ENCODE measurements around the gene LIPM. TPM values are rescaled to one million over a fixed set of nuclear protein-coding genes. Genes with fewer than 3 reads are reported as not detected.

LIPM gene
- total and polyA plus RNA-seq, 4 donors = not detected

GRCh38 chr10:88792661-88793060, 9.9 kb upstream of the LIPM start:
- intact Hi-C loops (cut with DNase I) = no loop called here
- H3K27ac ChIP-seq (ENCODE audit: low read depth in 1 of 2, low read length in 2 of 2) = no peak overlapping the region
- H3K9me3 ChIP-seq (ENCODE audit: control insufficient read depth, low read length) = no peaks in the 10 kb centered on the region
- no peaks in the 10 kb centered on the region for H3K27me3 ChIP-seq (ENCODE audit: control insufficient read depth in 1 of 2, insufficient read depth in 2 of 2, low read length in 1 of 2)
- peak in 1 of 2 donors; percentile 73 for DNase-seq
- 87% methylated on average over 4 of the region's 4 CpGs for WGBS, 2 donors
- no peak overlapping the region for H3K4me3 ChIP-seq (ENCODE audit: low read length in 2 of 2)
- H3K4me1 ChIP-seq (ENCODE audit: control insufficient read depth in 1 of 2, insufficient read depth in 2 of 2, low read length in 2 of 2) = no peaks in the 10 kb centered on the region
- no peaks in the 10 kb centered on the region for H3K36me3 ChIP-seq (ENCODE audit: control insufficient read depth in 1 of 2, insufficient read depth in 2 of 2, low read length in 1 of 2)
- ATAC-seq (ENCODE audit: low FRiP score) = no peak

GRCh38 chr10:88793712-88794299, 8.7 kb upstream of the LIPM start:
- no peaks in the 10 kb centered on the region for H3K9me3 ChIP-seq (ENCODE audit: control insufficient read depth, low read length)
- intact Hi-C loops (cut with DNase I) = no loop called here

GRCh38 chr10:88794731-88795130, 7.8 kb upstream of the LIPM start:
- no peaks in the 10 kb centered on the region for H3K9me3 ChIP-seq (ENCODE audit: control insufficient read depth, low read length)
- WGBS, 2 donors = 66 to 67% methylated on average over 1 of the region's 1 CpG
- H3K4me1 ChIP-seq (ENCODE audit: control insufficient read depth in 1 of 2, insufficient read depth in 2 of 2, low read length in 2 of 2) = no peaks in the 10 kb centered on the region
- H3K36me3 ChIP-seq (ENCODE audit: control insufficient read depth in 1 of 2, insufficient read depth in 2 of 2, low read length in 1 of 2) = no peaks in the 10 kb centered on the region
- no peak for ATAC-seq (ENCODE audit: low FRiP score)
- intact Hi-C loops (cut with DNase I) = no loop called here
- H3K4me3 ChIP-seq (ENCODE audit: low read length in 2 of 2) = no peak overlapping the region
- no peak overlapping the region for H3K27ac ChIP-seq (ENCODE audit: low read depth in 1 of 2, low read length in 2 of 2)
- no peak for DNase-seq
- no peaks in the 10 kb centered on the region for H3K27me3 ChIP-seq (ENCODE audit: control insufficient read depth in 1 of 2, insufficient read depth in 2 of 2, low read length in 1 of 2)

More at GRCh38 chr10:88793712-88794299, 8.7 kb upstream of the LIPM start:
- Histone ChIP-seq H3K4me1 (ENCODE audit: control insufficient read depth in 1 of 2, insufficient read depth in 2 of 2, low read length in 2 of 2) (no peaks in the 10 kb centered on the region), H3K27ac (ENCODE audit: low read depth in 1 of 2, low read length in 2 of 2) (no peak overlapping the region), H3K36me3 (ENCODE audit: control insufficient read depth in 1 of 2, insufficient read depth in 2 of 2, low read length in 1 of 2) (no peaks in the 10 kb centered on the region), H3K27me3 (ENCODE audit: control insufficient read depth in 1 of 2, insufficient read depth in 2 of 2, low read length in 1 of 2) (no peaks in the 10 kb centered on the region), H3K4me3 (ENCODE audit: low read length in 2 of 2) (no peak overlapping the region)
- ATAC-seq (ENCODE audit: low FRiP score) = no peak
- 52 to 63% methylated on average over 2 of the region's 2 CpGs for WGBS, 2 donors
- no peak for DNase-seq

- WGBS, 2 donors = 86 to 87% methylated on average over 2 of the region's 2 CpGs
- Histone ChIP-seq H3K4me3 (ENCODE audit: low read length in 2 of 2) (no peak overlapping the region), H3K9me3 (ENCODE audit: control insufficient read depth, low read length) (no peaks in the 10 kb centered on the region), H3K36me3 (ENCODE audit: control insufficient read depth in 1 of 2, insufficient read depth in 2 of 2, low read length in 1 of 2) (no peaks in the 10 kb centered on the region), H3K27ac (ENCODE audit: low read depth in 1 of 2, low read length in 2 of 2) (no peak overlapping the region), H3K27me3 (ENCODE audit: control insufficient read depth in 1 of 2, insufficient read depth in 2 of 2, low read length in 1 of 2) (no peaks in the 10 kb centered on the region), H3K4me1 (ENCODE audit: control insufficient read depth in 1 of 2, insufficient read depth in 2 of 2, low read length in 2 of 2) (peaks cover 0 to 3% of the 10 kb centered on the region in 2 donors)
- DNase-seq = no peak
- ATAC-seq (ENCODE audit: low FRiP score) = no peak
- intact Hi-C loops (cut with DNase I) = no loop called here
Observed at GRCh38 chr10:88800152-88801125, 2.1 kb upstream of the LIPM start.

- Histone ChIP-seq H3K27ac (ENCODE audit: low read depth in 1 of 2, low read length in 2 of 2) (no peak overlapping the region), H3K4me1 (ENCODE audit: control insufficient read depth in 1 of 2, insufficient read depth in 2 of 2, low read length in 2 of 2) (peaks cover 0 to 3% of the 10 kb centered on the region in 2 donors), H3K9me3 (ENCODE audit: control insufficient read depth, low read length) (no peaks in the 10 kb centered on the region), H3K4me3 (ENCODE audit: low read length in 2 of 2) (no peak overlapping the region), H3K36me3 (ENCODE audit: control insufficient read depth in 1 of 2, insufficient read depth in 2 of 2, low read length in 1 of 2) (no peaks in the 10 kb centered on the region), H3K27me3 (ENCODE audit: control insufficient read depth in 1 of 2, insufficient read depth in 2 of 2, low read length in 1 of 2) (no peaks in the 10 kb centered on the region)
- WGBS, 2 donors = 88 to 90% methylated on average over 2 of the region's 2 CpGs
- ATAC-seq (ENCODE audit: low FRiP score) (no peak), DNase-seq (no peak)
- intact Hi-C loops (cut with DNase I) = no loop called here
Observed at GRCh38 chr10:88803641-88804040, 1.1 kb downstream of the LIPM start.

- Histone ChIP-seq H3K36me3 (ENCODE audit: control insufficient read depth in 1 of 2, insufficient read depth in 2 of 2, low read length in 1 of 2) (no peaks in the 10 kb centered on the region), H3K4me3 (ENCODE audit: low read length in 2 of 2) (no peak overlapping the region), H3K4me1 (ENCODE audit: control insufficient read depth in 1 of 2, insufficient read depth in 2 of 2, low read length in 2 of 2) (peaks cover 0 to 3% of the 10 kb centered on the region in 2 donors), H3K27me3 (ENCODE audit: control insufficient read depth in 1 of 2, insufficient read depth in 2 of 2, low read length in 1 of 2) (no peaks in the 10 kb centered on the region), H3K9me3 (ENCODE audit: control insufficient read depth, low read length) (no peaks in the 10 kb centered on the region), H3K27ac (ENCODE audit: low read depth in 1 of 2, low read length in 2 of 2) (no peak overlapping the region)
- intact Hi-C loops (cut with DNase I) = no loop called here
- 29 to 37% methylated on average over 6 of the region's 6 CpGs for WGBS, 2 donors
- DNase-seq (no peak), ATAC-seq (ENCODE audit: low FRiP score) (no peak)
Observed at GRCh38 chr10:88804083-88804812, 1.7 kb downstream of the LIPM start.

GRCh38 chr10:88805361-88805760, 2.8 kb downstream of the LIPM start:
- no peak for ATAC-seq (ENCODE audit: low FRiP score)

GRCh38 chr10:88805924-88806323, 3.4 kb downstream of the LIPM start:
- Histone ChIP-seq H3K9me3 (ENCODE audit: control insufficient read depth, low read length) (no peaks in the 10 kb centered on the region), H3K27me3 (ENCODE audit: control insufficient read depth in 1 of 2, insufficient read depth in 2 of 2, low read length in 1 of 2) (no peaks in the 10 kb centered on the region), H3K4me3 (ENCODE audit: low read length in 2 of 2) (no peak overlapping the region), H3K36me3 (ENCODE audit: control insufficient read depth in 1 of 2, insufficient read depth in 2 of 2, low read length in 1 of 2) (no peaks in the 10 kb centered on the region), H3K4me1 (ENCODE audit: control insufficient read depth in 1 of 2, insufficient read depth in 2 of 2, low read length in 2 of 2) (peaks cover 0 to 3% of the 10 kb centered on the region in 2 donors), H3K27ac (ENCODE audit: low read depth in 1 of 2, low read length in 2 of 2) (no peak overlapping the region)
- intact Hi-C loops (cut with DNase I) = no loop called here
- ATAC-seq (ENCODE audit: low FRiP score) (no peak), DNase-seq (no peak)
- WGBS, 2 donors = 72 to 86% methylated on average over 3 of the region's 3 CpGs

More at GRCh38 chr10:88805361-88805760, 2.8 kb downstream of the LIPM start:
- intact Hi-C loops (cut with DNase I) = no loop called here
- H3K9me3 ChIP-seq (ENCODE audit: control insufficient read depth, low read length) = no peaks in the 10 kb centered on the region
- H3K27ac ChIP-seq (ENCODE audit: low read depth in 1 of 2, low read length in 2 of 2) = no peak overlapping the region
- H3K36me3 ChIP-seq (ENCODE audit: control insufficient read depth in 1 of 2, insufficient read depth in 2 of 2, low read length in 1 of 2) = no peaks in the 10 kb centered on the region
- WGBS, 2 donors = 28 to 33% methylated on average over 2 of the region's 2 CpGs
- H3K4me1 ChIP-seq (ENCODE audit: control insufficient read depth in 1 of 2, insufficient read depth in 2 of 2, low read length in 2 of 2) = peaks cover 0 to 3% of the 10 kb centered on the region in 2 donors
- no peaks in the 10 kb centered on the region for H3K27me3 ChIP-seq (ENCODE audit: control insufficient read depth in 1 of 2, insufficient read depth in 2 of 2, low read length in 1 of 2)
- DNase-seq = no peak
- H3K4me3 ChIP-seq (ENCODE audit: low read length in 2 of 2) = no peak overlapping the region
